PC-9 (cell line): ENCODE measurements around the gene KLHL42. TPM values are rescaled to one million over a fixed set of nuclear protein-coding genes. Genes with fewer than 3 reads are reported as not detected.

Experiments
- BruUV-seq: library from RNA; stranded (reverse); fragments of 400-500 nt; replicated peaks from 2 replicates; lab custom pipeline; 2021; lab: Mats Ljungman, UMichigan
- CTCF ChIA-PET: fragments of 300-600 bp; sonication (Branson Sonifier 250); formaldehyde crosslinking; loops from one replicate; lab custom pipeline; 2022; ENCODE audit warnings: antibody characterized with exemption; lab: Charles Lee
- POLR2A ChIA-PET: fragments of 300-600 bp; sonication (Branson Sonifier 250); formaldehyde crosslinking; loops from one replicate; lab custom pipeline; 2022; ENCODE audit warnings: antibody characterized with exemption; ENCODE audit not compliant: unreplicated experiment; lab: Charles Lee
- DNase-seq, 2 experiments: peaks; one replicate each; pipeline versions ENCODE4 v3.0.0 to v3.0.0-alpha.2; 2015 to 2022; ENCODE audit warnings: mixed read lengths in 1 of 2
- H2AFZ ChIP-seq: fragments of 200-600 bp; sonication (generic); 2 replicates; pipeline ENCODE4 v1.8.1; 2017; ENCODE audit warnings: antibody characterized with exemption
- H3F3A ChIP-seq: fragments of 200-600 bp; sonication (generic); 2 replicates; pipeline ENCODE4 v1.8.1; 2017; ENCODE audit warnings: antibody characterized with exemption, mild to moderate bottlenecking, low read depth; ENCODE audit not compliant: insufficient read depth
- H3K27ac ChIP-seq: fragments of 200-600 bp; sonication (generic); 2 replicates; pipeline ENCODE4 v1.6.1; 2016; ENCODE audit warnings: mixed run types
- H3K27me3 ChIP-seq: fragments of 200-600 bp; sonication (generic); 2 replicates; pipeline ENCODE4 v1.6.1; 2016; ENCODE audit warnings: low read depth, mixed run types; ENCODE audit not compliant: insufficient read depth
- H3K36me3 ChIP-seq: fragments of 200-600 bp; sonication (generic); 2 replicates; pipeline ENCODE4 v1.6.1; 2016; ENCODE audit warnings: low read depth, mixed run types
- H3K4me1 ChIP-seq: fragments of 200-600 bp; sonication (generic); replicated peaks from 2 replicates; pipeline ENCODE4 v1.6.1; 2016; ENCODE audit warnings: mixed run types; ENCODE audit not compliant: insufficient read depth
- H3K4me2 ChIP-seq: fragments of 200-600 bp; sonication (generic); 2 replicates; pipeline ENCODE4 v1.6.1; 2017; ENCODE audit warnings: mixed run types
- H3K4me3 ChIP-seq: fragments of 200-600 bp; sonication (generic); 2 replicates; pipeline ENCODE4 v1.6.1; 2016; ENCODE audit warnings: mixed run types
- H3K79me2 ChIP-seq: fragments of 200-600 bp; sonication (generic); 2 replicates; pipeline ENCODE4 v1.6.1; 2017; ENCODE audit warnings: low read depth, mixed run types
- H3K9me2 ChIP-seq: fragments of 200-600 bp; sonication (generic); 2 replicates; pipeline ENCODE4 v1.8.1; 2017; ENCODE audit warnings: mild to moderate bottlenecking; ENCODE audit not compliant: insufficient read depth
- H3K9me3 ChIP-seq: fragments of 200-600 bp; sonication (generic); 2 replicates; pipeline ENCODE4 v1.8.1; 2016; ENCODE audit warnings: low read depth; ENCODE audit not compliant: insufficient read depth
- H4K20me1 ChIP-seq: fragments of 200-600 bp; sonication (generic); 2 replicates; pipeline ENCODE4 v1.8.1; 2017; ENCODE audit not compliant: insufficient read depth
- EZH2 ChIP-seq: fragments of 200-600 bp; sonication (generic); IDR thresholded peaks from 2 replicates; pipeline ENCODE4 v1.8.0; 2017; ENCODE audit warnings: antibody characterized with exemption, low read depth
- intact Hi-C: fragments of 100-400 bp; cut with micrococcal nuclease; formaldehyde crosslinking; loops from one replicate; pipeline ENCODE4 v1.10.0; 2022; ENCODE audit not compliant: unreplicated experiment
- total RNA-seq: library from RNA; stranded (reverse); gene quantifications from 2 replicates; pipeline ENCODE4 v1.2.3, GENCODE V29; 2021
- TF ChIP-seq, protein P1 (sequence below): fragments of 200-600 bp; sonication (generic); conservative IDR thresholded peaks from 2 replicates; pipeline ENCODE4 v1.6.1; 2017; ENCODE audit warnings: mixed run types, antibody characterized with exemption, mild to moderate bottlenecking, moderate library complexity

KLHL42 gene
- total RNA-seq, 1 experiment from 2014 or later, result 33.6 TPM

DNA sequence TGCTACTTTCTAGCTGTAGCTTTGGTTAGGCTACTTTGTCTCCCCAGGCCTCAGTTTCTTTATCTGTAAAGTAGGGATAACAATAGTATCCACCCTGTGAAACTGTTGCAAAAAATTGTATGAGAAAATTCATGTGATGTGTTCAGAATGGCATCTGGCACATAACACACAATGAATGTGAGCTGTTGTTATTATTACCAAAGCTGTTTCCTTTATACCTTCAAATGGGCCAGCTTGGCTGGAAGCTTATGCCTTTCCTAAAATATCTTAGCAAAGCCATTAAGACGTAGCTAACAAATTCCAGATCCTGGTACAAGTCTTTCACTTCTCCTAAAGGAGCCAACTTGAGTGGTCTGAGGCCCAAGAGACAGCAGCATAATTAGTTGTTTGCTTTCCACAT is 25.2 kb downstream of the KLHL42 start:
- ChIA-PET CTCF (no interaction called here), POLR2A (interaction anchor here (0.6 kb wide), 1 partner anchor 1270 kb away, joined by 11 read pairs; no protein-coding TSS in a partner anchor)
- Histone ChIP-seq H3K4me2 (no peak overlapping the region), H3K36me3 (no peaks in the 10 kb centered on the region), H3K27me3 (no peaks in the 10 kb centered on the region), H3K4me3 (no peak overlapping the region), H3K9me3 (no peaks in the 10 kb centered on the region), H3F3A (peaks cover 4% of the 10 kb centered on the region; the same call in 1 of the 2 replicates), H3K9me2 (no peaks in the 10 kb centered on the region), H4K20me1 (no peaks in the 10 kb centered on the region), H2AFZ (no peak overlapping the region), H3K79me2 (no peaks in the 10 kb centered on the region), H3K4me1 (no peaks in the 10 kb centered on the region), H3K27ac (no peak overlapping the region)
- no peak for DNase-seq
- no peak for TF ChIP-seq EZH2
- TF ChIP-seq, protein P1, sequence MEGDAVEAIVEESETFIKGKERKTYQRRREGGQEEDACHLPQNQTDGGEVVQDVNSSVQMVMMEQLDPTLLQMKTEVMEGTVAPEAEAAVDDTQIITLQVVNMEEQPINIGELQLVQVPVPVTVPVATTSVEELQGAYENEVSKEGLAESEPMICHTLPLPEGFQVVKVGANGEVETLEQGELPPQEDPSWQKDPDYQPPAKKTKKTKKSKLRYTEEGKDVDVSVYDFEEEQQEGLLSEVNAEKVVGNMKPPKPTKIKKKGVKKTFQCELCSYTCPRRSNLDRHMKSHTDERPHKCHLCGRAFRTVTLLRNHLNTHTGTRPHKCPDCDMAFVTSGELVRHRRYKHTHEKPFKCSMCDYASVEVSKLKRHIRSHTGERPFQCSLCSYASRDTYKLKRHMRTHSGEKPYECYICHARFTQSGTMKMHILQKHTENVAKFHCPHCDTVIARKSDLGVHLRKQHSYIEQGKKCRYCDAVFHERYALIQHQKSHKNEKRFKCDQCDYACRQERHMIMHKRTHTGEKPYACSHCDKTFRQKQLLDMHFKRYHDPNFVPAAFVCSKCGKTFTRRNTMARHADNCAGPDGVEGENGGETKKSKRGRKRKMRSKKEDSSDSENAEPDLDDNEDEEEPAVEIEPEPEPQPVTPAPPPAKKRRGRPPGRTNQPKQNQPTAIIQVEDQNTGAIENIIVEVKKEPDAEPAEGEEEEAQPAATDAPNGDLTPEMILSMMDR, result no peak
- no TSS peak for BruUV-seq
- intact Hi-C loops, result no loop called here

DNA sequence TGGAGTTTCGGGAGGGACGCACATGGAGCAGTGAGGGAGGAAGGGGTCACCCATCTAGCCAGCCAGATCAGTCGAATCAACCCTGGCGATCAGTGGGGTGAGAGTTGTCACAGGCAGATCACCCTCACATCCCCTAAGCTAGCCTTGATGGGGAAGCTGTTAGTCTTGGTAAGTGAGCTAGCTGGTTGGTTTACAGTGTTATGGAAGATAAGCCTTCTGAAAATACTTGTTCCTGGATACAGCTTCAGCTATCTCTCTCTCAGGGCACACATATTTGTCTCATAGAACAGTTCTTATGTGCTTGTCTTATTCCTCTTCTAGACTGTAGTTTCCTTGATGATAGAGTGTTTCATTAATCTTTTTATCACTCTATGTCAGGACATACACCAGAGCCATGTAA is 26.2 kb downstream of the KLHL42 start:
- no TSS peak for BruUV-seq
- H3K4me3 ChIP-seq, result no peak overlapping the region
- no peaks in the 10 kb centered on the region for H4K20me1 ChIP-seq
- no peaks in the 10 kb centered on the region for H3K27me3 ChIP-seq
- H3K4me2 ChIP-seq, result no peak overlapping the region
- H3K79me2 ChIP-seq, result no peaks in the 10 kb centered on the region
- no peaks in the 10 kb centered on the region; the same call in 1 of the 2 replicates for H3F3A ChIP-seq
- ChIA-PET CTCF (no interaction called here), POLR2A (no interaction called here)
- H3K9me2 ChIP-seq, result no peaks in the 10 kb centered on the region
- H3K27ac ChIP-seq, result no peak overlapping the region
- no peak for TF ChIP-seq EZH2
- TF ChIP-seq, protein P1, result no peak
- no peaks in the 10 kb centered on the region for H3K4me1 ChIP-seq
- intact Hi-C loops, result no loop called here
- no peaks in the 10 kb centered on the region for H3K9me3 ChIP-seq
- H2AFZ ChIP-seq, result no peak overlapping the region
- no peaks in the 10 kb centered on the region for H3K36me3 ChIP-seq
- DNase-seq, result no peak

DNA sequence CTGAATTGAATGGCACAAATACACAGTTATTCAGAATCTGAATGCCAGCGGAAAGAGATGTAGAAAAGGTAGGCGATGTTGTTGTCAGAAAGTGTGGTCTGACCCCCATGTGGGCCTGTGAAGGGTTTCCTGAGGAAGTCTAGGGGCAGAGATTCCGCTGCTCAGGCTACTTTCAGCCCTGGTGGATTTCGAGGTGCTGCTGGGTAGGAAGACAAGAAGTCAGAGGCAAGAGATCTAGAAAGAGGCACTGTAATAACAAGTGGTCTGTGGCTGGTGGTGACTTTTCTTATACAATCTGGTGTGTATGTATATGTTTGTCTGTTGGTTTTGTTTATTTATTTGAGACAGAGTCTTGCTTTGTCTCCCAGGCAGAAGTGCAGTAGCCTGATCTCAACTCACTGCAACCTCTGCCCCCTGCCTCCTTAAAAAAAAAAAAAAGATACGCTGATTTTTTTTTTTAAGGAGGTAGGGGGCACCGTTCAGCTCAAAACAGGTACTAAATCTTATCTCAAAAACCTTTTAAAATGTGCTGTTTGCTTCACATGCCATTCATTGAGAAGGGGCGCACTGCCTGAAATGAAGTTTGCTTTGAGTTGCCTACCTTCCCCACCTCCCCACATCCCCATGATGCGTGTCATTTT is 27.1 kb downstream of the KLHL42 start:
- H3K27ac ChIP-seq, result no peak overlapping the region
- H3K27me3 ChIP-seq, result no peaks in the 10 kb centered on the region
- no peak overlapping the region for H2AFZ ChIP-seq
- no peaks in the 10 kb centered on the region for H3K36me3 ChIP-seq
- H3K9me3 ChIP-seq, result no peaks in the 10 kb centered on the region
- H3K4me3 ChIP-seq, result no peak overlapping the region
- H3K4me1 ChIP-seq, result no peaks in the 10 kb centered on the region
- intact Hi-C loops, result no loop called here
- TF ChIP-seq, protein P1, result no peak
- TF ChIP-seq EZH2, result no peak
- H4K20me1 ChIP-seq, result no peaks in the 10 kb centered on the region
- H3K4me2 ChIP-seq, result no peak overlapping the region
- H3K9me2 ChIP-seq, result no peaks in the 10 kb centered on the region
- DNase-seq, result no peak
- no peaks in the 10 kb centered on the region for H3K79me2 ChIP-seq
- ChIA-PET CTCF (no interaction called here), POLR2A (no interaction called here)
- no TSS peak for BruUV-seq
- H3F3A ChIP-seq, result no peaks in the 10 kb centered on the region
